HepG2 (cell line): ENCODE measurements around the gene PPM1G. TPM values are rescaled to one million over a fixed set of nuclear protein-coding genes. Genes with fewer than 3 reads are reported as not detected.

Experiments
- ARNTL ChIP-seq: sonication (generic); formaldehyde crosslinking; IDR thresholded peaks from 2 replicates; pipeline ENCODE4 v1.4.0; 2020; ENCODE audit warnings: mild to moderate bottlenecking, missing genetic modification reagents
- CBX2 ChIP-seq, 2 experiments: fragments of 200-600 bp in 1 of 2; sonication (generic); formaldehyde crosslinking in 1 of 2; IDR thresholded peaks; 2 replicates each; pipeline versions ENCODE4 v1.7.0 to v1.8.1; 2018 to 2022; ENCODE audit warnings: low read depth in 2 of 2, low read length in 1 of 2, mild to moderate bottlenecking in 1 of 2, missing genetic modification reagents in 1 of 2
- GATAD2A ChIP-seq: IDR thresholded peaks from 2 replicates; pipeline ENCODE4 v1.6.1; 2016
- IRX3 ChIP-seq: sonication (generic); formaldehyde crosslinking; IDR thresholded peaks from 2 replicates; pipeline ENCODE4 v1.8.1; 2023; ENCODE audit warnings: mild to moderate bottlenecking, low read depth, missing genetic modification reagents, borderline replicate concordance
- JUNB ChIP-seq: sonication (generic); formaldehyde crosslinking; IDR thresholded peaks from 2 replicates; pipeline ENCODE4 v1.8.0; 2022; ENCODE audit warnings: missing genetic modification reagents, mild to moderate bottlenecking, borderline replicate concordance
- KLF6 ChIP-seq: IDR thresholded peaks from 2 replicates; pipeline ENCODE4 v1.8.0; 2016; ENCODE audit warnings: missing biosample characterization, missing genetic modification reagents
- NFE2L1 ChIP-seq: sonication (generic); formaldehyde crosslinking; IDR thresholded peaks from 2 replicates; pipeline ENCODE4 v1.4.0; 2020; ENCODE audit warnings: missing genetic modification reagents, mild to moderate bottlenecking, borderline replicate concordance
- PAX8 ChIP-seq: sonication (generic); formaldehyde crosslinking; IDR thresholded peaks from 2 replicates; pipeline ENCODE4 v1.8.0; 2022; ENCODE audit warnings: mild to moderate bottlenecking, missing genetic modification reagents, borderline replicate concordance
- PHF5A ChIP-seq: IDR thresholded peaks from one replicate; pipeline ENCODE4 v1.6.1; 2018; ENCODE audit warnings: low read depth, missing genetic modification reagents; ENCODE audit not compliant: unreplicated experiment
- PITX1 ChIP-seq: sonication (generic); formaldehyde crosslinking; IDR thresholded peaks from 2 replicates; pipeline ENCODE4 v1.5.1; 2020; ENCODE audit warnings: mild to moderate bottlenecking, missing genetic modification reagents
- SMAD3 ChIP-seq: sonication (generic); formaldehyde crosslinking; IDR thresholded peaks from 2 replicates; pipeline ENCODE4 v1.4.0; 2020; ENCODE audit warnings: missing genetic modification reagents
- SMC3 ChIP-seq: IDR thresholded peaks from 2 replicates; pipeline ENCODE4 v1.6.1; 2011; ENCODE audit warnings: low read length, improper control_type of control experiment
- SP4 ChIP-seq: sonication (generic); formaldehyde crosslinking; IDR thresholded peaks from 2 replicates; pipeline ENCODE4 v1.8.1; 2023; ENCODE audit warnings: mild to moderate bottlenecking, missing genetic modification reagents
- SRF ChIP-seq: IDR thresholded peaks from 2 replicates; pipeline ENCODE4 v1.6.1; 2011; ENCODE audit warnings: mild to moderate bottlenecking, low read depth, low read length, moderate library complexity
- ZBTB1 ChIP-seq: sonication (generic); formaldehyde crosslinking; IDR thresholded peaks from 2 replicates; pipeline ENCODE4 v1.4.0; 2020; ENCODE audit warnings: missing genetic modification reagents, borderline replicate concordance
- ZFYVE20 ChIP-seq: sonication (generic); formaldehyde crosslinking; IDR thresholded peaks from 2 replicates; pipeline ENCODE4 v1.8.0; 2023; ENCODE audit warnings: low read depth, mild to moderate bottlenecking, moderate library complexity, missing genetic modification reagents, borderline replicate concordance
- ZNF251 ChIP-seq: sonication (generic); formaldehyde crosslinking; IDR thresholded peaks from 2 replicates; pipeline ENCODE4 v1.9.0; 2021; ENCODE audit warnings: mild to moderate bottlenecking, missing genetic modification reagents
- ZNF296 ChIP-seq: sonication (generic); formaldehyde crosslinking; conservative IDR thresholded peaks from 2 replicates; pipeline ENCODE4 v1.5.0; 2020; ENCODE audit warnings: mild to moderate bottlenecking, missing genetic modification reagents
- ZNF343 ChIP-seq: sonication (generic); formaldehyde crosslinking; IDR thresholded peaks from 2 replicates; pipeline ENCODE4 v1.4.0; 2020; ENCODE audit warnings: mild to moderate bottlenecking, missing genetic modification reagents
- ZNF616 ChIP-seq: sonication (generic); formaldehyde crosslinking; IDR thresholded peaks from 2 replicates; pipeline ENCODE4 v1.5.0; 2020; ENCODE audit warnings: low read depth, mild to moderate bottlenecking, missing genetic modification reagents
- ZNF7 ChIP-seq: IDR thresholded peaks from 2 replicates; pipeline ENCODE4 v1.6.1; 2016; ENCODE audit warnings: missing biosample characterization, missing genetic modification reagents
- polyA plus RNA-seq, 8 experiments: library from polyadenylated mRNA; depleted of rRNA in 3 of 8; stranded (reverse) in 7 of 8; unstranded in 1 of 8; fragments of >200 nt; fragmentation: Illumina TruSeq in 4 of 8; extraction: Trizol in 4 of 8; gene quantifications; 2 replicates each; pipeline versions ENCODE4 v1.2.1 to v1.2.3, GENCODE V29; 2011 to 2016; ENCODE audit warnings: low read depth in 4 of 8, missing spikeins in 1 of 8, mixed read lengths in 1 of 8; ENCODE audit not compliant: insufficient read depth in 1 of 8
- total RNA-seq, 5 experiments: library from RNA; depleted of rRNA; stranded (reverse); fragments of >200 nt; fragmentation: Illumina TruSeq; extraction: Trizol; gene quantifications; 2 replicates each; pipeline ENCODE4 v1.2.3, GENCODE V29; 2016; ENCODE audit warnings: low read depth in 1 of 5
- TF ChIP-seq, protein P1 (sequence below): sonication (generic); formaldehyde crosslinking; IDR thresholded peaks from 2 replicates; pipeline ENCODE4 v1.5.1; 2020; ENCODE audit warnings: missing genetic modification reagents, mild to moderate bottlenecking, borderline replicate concordance
- TF ChIP-seq, protein P2 (sequence below): sonication (generic); formaldehyde crosslinking; IDR thresholded peaks from 2 replicates; pipeline ENCODE4 v1.8.0; 2022; ENCODE audit warnings: missing genetic modification reagents, low read depth, mild to moderate bottlenecking, borderline replicate concordance
- TF ChIP-seq, protein P3 (sequence below): sonication (generic); formaldehyde crosslinking; IDR thresholded peaks from 2 replicates; pipeline ENCODE4 v1.5.1; 2020; ENCODE audit warnings: missing genetic modification reagents, mild to moderate bottlenecking, borderline replicate concordance

PPM1G gene
- total and polyA plus RNA-seq, 2 of the 13 experiments (the other 11 are each of a cell fraction or from before 2014, with no cell fraction given) = 58.2 to 213 TPM

DNA sequence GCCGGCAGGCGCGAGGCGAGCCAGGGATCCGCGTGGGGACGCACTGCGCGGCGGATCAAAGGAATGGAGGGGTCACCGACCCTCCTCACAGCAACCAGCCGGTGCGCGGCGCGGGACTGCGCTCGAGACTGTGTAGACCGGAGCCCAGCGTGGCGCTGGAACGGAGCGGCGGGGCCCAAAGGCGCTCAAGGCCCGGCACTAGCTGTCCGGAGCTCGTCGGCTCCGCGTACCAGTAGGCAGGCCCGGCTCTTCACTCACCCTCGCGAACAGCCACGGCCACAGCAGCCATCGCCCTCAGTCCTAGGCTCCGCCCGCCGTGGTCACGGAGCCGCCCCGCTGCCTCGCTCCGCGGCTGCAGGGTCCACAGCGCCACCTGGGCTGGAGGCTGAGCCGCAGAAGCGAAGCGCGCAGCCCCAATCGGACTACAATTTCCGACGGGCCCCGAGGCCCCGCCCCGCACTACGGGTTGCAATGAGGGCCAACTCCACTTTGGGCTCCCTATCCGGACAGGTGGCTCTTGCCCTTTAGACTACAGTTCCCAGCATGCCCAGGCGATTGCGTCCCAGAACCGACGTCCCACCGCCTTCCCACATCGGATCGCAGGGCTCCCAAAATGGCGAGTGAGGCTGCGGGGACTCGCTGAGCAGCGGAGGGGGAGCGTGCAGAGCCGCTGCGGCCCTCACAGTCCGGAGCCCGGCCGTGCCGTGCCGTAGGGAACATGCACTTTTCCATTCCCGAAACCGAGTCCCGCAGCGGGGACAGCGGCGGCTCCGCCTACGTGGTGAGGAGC is 39.2 kb downstream of the PPM1G start, which contains the start of the genes EIF2B4 and SNX17 (continued):
- TF ChIP-seq, protein P1, sequence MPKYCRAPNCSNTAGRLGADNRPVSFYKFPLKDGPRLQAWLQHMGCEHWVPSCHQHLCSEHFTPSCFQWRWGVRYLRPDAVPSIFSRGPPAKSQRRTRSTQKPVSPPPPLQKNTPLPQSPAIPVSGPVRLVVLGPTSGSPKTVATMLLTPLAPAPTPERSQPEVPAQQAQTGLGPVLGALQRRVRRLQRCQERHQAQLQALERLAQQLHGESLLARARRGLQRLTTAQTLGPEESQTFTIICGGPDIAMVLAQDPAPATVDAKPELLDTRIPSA (CRISPR knock-in tag) = peak; percentile 83; the same call in 1 of the 2 replicates
- TF ChIP-seq SMC3 = peak; percentile 52; the same call in 1 of the 2 replicates
- TF ChIP-seq JUNB = no peak; the same call in 1 of the 2 replicates
- no peak for TF ChIP-seq CBX2 (IDR thresholded peaks at IDR 0.05; ENCODE audit: low read depth, low read length)
- TF ChIP-seq CBX2 (CRISPR knock-in tag; IDR thresholded peaks at IDR 0.05; ENCODE audit: low read depth) = peak; percentile 99
- TF ChIP-seq ZNF7 = peak; percentile 57; the same call in 1 of the 2 replicates
- TF ChIP-seq PITX1 (CRISPR knock-in tag) = peak; percentile 91; the same call in 1 of the 2 replicates
- peak; percentile 80 for TF ChIP-seq GATAD2A (CRISPR knock-in tag)
- peak; percentile 78; the same call in 1 of the 2 replicates for TF ChIP-seq ZNF251 (CRISPR knock-in tag)
- TF ChIP-seq ZNF296 = peak; percentile 68; the same call in 1 of the 2 replicates
- peak; percentile 100 for TF ChIP-seq SP4 (CRISPR knock-in tag)
- TF ChIP-seq ZBTB1 = peak; percentile 13; the same call in 1 of the 2 replicates
- TF ChIP-seq SRF = peak; percentile 84
- TF ChIP-seq ZNF343 (CRISPR knock-in tag) = peak; percentile 80
- peak; percentile 43; the same call in 1 of the 2 replicates for TF ChIP-seq ARNTL (CRISPR knock-in tag)
- peak; percentile 99 for TF ChIP-seq PHF5A (CRISPR knock-in tag)
- TF ChIP-seq, protein P2, sequence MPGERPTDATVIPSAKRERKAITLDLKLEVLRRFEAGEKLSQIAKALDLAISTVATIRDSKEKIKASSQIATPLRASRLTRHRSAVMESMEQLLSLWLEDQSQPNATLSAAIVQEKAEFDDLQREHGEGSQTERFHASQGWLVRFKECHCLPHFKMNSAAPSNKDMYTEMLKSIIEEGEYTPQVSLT (CRISPR knock-in tag) = peak; percentile 38; the same call in 1 of the 2 replicates
- TF ChIP-seq IRX3 (CRISPR knock-in tag) = no peak; the same call in 1 of the 2 replicates
- TF ChIP-seq NFE2L1 (CRISPR knock-in tag) = no peak
- peak; percentile 85; the same call in 1 of the 2 replicates for TF ChIP-seq KLF6 (CRISPR knock-in tag)
- peak; percentile 84 for TF ChIP-seq PAX8 (CRISPR knock-in tag)
- peak; percentile 94 for TF ChIP-seq ZFYVE20
- peak; percentile 98 for TF ChIP-seq SMAD3 (CRISPR knock-in tag)
- TF ChIP-seq, protein P3, sequence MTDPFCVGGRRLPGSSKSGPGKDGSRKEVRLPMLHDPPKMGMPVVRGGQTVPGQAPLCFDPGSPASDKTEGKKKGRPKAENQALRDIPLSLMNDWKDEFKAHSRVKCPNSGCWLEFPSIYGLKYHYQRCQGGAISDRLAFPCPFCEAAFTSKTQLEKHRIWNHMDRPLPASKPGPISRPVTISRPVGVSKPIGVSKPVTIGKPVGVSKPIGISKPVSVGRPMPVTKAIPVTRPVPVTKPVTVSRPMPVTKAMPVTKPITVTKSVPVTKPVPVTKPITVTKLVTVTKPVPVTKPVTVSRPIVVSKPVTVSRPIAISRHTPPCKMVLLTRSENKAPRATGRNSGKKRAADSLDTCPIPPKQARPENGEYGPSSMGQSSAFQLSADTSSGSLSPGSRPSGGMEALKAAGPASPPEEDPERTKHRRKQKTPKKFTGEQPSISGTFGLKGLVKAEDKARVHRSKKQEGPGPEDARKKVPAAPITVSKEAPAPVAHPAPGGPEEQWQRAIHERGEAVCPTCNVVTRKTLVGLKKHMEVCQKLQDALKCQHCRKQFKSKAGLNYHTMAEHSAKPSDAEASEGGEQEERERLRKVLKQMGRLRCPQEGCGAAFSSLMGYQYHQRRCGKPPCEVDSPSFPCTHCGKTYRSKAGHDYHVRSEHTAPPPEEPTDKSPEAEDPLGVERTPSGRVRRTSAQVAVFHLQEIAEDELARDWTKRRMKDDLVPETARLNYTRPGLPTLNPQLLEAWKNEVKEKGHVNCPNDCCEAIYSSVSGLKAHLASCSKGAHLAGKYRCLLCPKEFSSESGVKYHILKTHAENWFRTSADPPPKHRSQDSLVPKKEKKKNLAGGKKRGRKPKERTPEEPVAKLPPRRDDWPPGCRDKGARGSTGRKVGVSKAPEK (CRISPR knock-in tag) = no peak; the same call in 1 of the 2 replicates
- peak; percentile 91 for TF ChIP-seq ZNF616 (CRISPR knock-in tag)
